GM08714 (cell line): Measurements from ENCODE around the gene PAIP2.
"Not testable (repeated sequence)": the region's sequence is repeated elsewhere in the genome, so short reads cannot be mapped to it uniquely, and the experiment has no call there.

ENCODE experiments used
- H3K4me3 ChIP-seq: fragments of 200-500 bp; sonication (Bioruptor generic); 2 replicates; pipeline ENCODE4 v1.5.1; 2014; ENCODE audit warnings: mild to moderate bottlenecking, low read length, inconsistent platforms
- ZNF274 ChIP-seq: IDR thresholded peaks from 2 replicates; pipeline ENCODE4 v1.6.1; 2012; ENCODE audit warnings: mild to moderate bottlenecking, low read depth, low read length

The PAIP2 gene

DNA sequence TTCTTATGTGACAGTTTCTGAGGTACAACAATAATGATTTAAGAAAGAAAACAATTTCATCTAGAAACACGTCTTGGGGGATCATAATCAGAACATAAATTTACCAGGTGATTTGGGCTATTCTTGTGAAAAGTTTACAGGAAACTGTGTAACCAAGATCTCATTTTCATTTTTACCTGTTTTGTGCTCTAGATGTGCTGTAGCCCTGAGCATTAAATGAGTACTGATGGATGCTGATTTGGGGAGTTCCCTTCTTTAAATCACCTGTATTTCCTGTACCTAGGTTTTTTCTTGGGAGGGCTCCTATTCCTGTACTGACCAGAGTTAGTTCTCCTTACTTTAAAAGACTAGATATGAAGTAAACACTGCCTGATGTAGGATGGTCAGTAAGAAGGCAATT lies 35.5 kb upstream of the PAIP2 start:
- no peak overlapping the region for H3K4me3 ChIP-seq
- no peak for TF ChIP-seq ZNF274

- H3K4me3 ChIP-seq, result no peak overlapping the region
These were observed 34.9 kb upstream of the PAIP2 start for GRCh38 chr5:139306628-139307379.

GRCh38 chr5:139308797-139309196 lies 32.9 kb upstream of the PAIP2 start:
- no peak overlapping the region for H3K4me3 ChIP-seq
- TF ChIP-seq ZNF274, result no peak

More at GRCh38 chr5:139306628-139307379, 34.9 kb upstream of the PAIP2 start:
- no peak for TF ChIP-seq ZNF274

DNA sequence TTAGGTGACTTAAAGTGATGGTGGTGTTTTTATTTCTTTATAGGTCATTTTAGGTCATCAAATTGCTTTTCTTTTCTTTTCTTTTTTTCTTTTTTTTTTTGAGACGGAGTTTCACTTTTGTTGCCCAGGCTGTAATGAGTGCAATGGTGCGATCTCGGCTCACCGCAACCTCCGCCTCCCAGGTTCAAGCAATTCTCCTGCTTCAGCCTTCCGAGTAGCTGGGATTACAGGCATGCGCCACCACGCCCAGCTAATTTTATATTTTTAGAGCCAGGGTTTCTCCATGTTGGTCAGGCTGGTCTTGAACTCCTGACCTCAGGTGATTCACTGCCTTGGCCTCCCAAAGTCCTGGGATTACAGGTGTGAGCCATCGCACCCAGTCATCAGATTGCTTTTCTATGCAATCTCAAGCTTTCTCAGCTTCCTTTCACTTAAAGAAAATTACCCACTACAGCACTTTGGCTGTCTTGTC lies 30.9 kb upstream of the PAIP2 start:
- H3K4me3 ChIP-seq, result not testable (repeated sequence)

- no peak for TF ChIP-seq ZNF274
- H3K4me3 ChIP-seq, result no peak overlapping the region
These were observed 29.6 kb upstream of the PAIP2 start for GRCh38 chr5:139312075-139312474.

GRCh38 chr5:139314276-139314675 lies 27.4 kb upstream of the PAIP2 start:
- no peak overlapping the region for H3K4me3 ChIP-seq
- TF ChIP-seq ZNF274, result no peak

DNA sequence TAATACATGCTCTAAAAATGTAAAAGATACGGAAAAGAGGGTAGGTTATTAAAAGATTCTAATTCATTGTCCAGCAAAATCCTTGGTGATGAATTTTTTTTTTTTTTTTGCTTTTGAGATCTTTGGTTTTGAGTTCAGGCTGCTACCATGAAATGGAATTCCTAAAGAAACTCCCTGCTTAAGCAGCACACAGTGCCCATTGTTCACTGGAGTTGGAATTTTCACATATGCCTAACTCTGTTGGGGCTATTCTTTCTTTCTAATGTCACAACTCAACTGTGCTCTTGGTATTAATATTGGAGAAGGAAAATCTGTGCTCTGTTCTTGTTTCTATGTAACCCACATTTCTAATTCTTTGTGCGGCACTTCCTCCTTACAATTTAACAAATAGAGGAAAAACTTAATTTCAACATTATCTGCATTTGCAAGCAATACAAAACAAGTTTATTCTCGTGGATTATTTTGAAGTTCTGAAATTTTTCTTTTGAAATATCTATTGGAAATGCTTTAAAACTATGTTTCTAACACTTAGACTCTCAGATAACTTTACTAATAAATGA lies 26.5 kb upstream of the PAIP2 start:
- no peak overlapping the region for H3K4me3 ChIP-seq
- no peak for TF ChIP-seq ZNF274

GRCh38 chr5:139335811-139336210 lies 5.8 kb upstream of the PAIP2 start:
- no peak for TF ChIP-seq ZNF274

DNA sequence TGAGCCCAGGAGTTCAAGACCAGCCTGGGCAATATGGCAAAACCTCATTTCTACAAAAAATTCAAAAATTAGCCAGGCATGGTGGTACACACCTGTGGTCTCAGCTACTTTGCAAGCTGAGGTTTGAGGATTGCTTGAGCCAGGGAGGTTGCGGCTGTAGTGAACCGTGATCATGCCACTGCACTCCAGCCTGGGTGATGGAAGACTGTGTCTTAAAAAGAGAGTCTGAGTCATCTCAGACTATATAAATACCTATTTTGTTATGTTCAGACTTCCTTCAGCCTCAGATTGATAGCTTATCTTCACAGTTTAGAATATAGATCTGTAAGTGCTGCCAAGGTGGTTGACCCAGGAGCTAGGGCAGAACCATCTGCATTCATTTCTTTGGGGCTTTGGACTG lies 1.6 kb upstream of the PAIP2 start:
- no peak overlapping the region for H3K4me3 ChIP-seq
- no peak for TF ChIP-seq ZNF274

More at GRCh38 chr5:139335811-139336210, 5.8 kb upstream of the PAIP2 start:
- no peak overlapping the region for H3K4me3 ChIP-seq

GRCh38 chr5:139341187-139341688 lies 416 bp upstream of the PAIP2 start:
- TF ChIP-seq ZNF274, result no peak
- H3K4me3 ChIP-seq, result peak overlapping the region; percentile 90

DNA sequence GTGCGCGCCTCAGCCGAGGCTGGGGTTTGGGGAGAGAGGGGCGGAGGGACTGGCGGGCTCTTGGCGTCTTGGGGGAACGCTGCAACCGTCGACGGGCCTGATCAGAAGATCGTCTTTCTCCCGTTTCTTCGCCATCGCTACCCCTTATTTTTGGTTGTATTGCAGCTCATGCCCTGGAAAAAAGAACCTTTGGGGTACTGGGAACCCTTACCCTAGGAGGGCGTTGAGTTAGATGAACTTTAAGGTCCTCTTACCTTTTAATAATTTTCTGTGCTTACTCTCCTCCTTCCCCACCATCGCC lies 719 bp downstream of the PAIP2 start:
- H3K4me3 ChIP-seq, result peak overlapping the region; percentile 90
- no peak for TF ChIP-seq ZNF274

DNA sequence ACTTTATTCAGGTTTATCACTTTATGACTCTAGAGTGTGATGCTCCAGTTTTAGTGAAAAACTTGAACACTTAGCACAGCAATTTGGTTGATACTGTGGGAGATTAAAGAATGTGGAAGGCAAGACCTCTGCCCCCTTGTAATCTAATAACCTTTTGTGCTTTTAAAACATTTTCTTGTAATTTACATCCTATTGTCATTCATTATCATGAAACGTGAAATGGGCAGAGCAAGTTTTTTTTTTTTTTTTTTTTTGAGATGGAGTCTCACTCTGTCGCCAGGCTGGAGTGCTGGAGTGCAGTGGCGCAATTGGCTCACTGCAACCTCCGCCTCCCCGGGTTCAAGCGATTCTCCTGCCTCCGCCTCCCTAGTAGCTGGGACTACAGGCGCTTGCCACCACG lies 1.8 kb downstream of the PAIP2 start:
- H3K4me3 ChIP-seq, result peak overlapping the region; percentile 90; the same call in 1 of the 2 replicates
- no peak for TF ChIP-seq ZNF274

GRCh38 chr5:139344177-139344576 lies 2.5 kb downstream of the PAIP2 start:
- H3K4me3 ChIP-seq, result no peak overlapping the region
- TF ChIP-seq ZNF274, result no peak

- H3K4me3 ChIP-seq, result not testable (repeated sequence)
These were observed 3.8 kb downstream of the PAIP2 start for GRCh38 chr5:139345442-139345841.

GRCh38 chr5:139347863-139348262 lies 6.2 kb downstream of the PAIP2 start:
- not testable (repeated sequence) for H3K4me3 ChIP-seq

DNA sequence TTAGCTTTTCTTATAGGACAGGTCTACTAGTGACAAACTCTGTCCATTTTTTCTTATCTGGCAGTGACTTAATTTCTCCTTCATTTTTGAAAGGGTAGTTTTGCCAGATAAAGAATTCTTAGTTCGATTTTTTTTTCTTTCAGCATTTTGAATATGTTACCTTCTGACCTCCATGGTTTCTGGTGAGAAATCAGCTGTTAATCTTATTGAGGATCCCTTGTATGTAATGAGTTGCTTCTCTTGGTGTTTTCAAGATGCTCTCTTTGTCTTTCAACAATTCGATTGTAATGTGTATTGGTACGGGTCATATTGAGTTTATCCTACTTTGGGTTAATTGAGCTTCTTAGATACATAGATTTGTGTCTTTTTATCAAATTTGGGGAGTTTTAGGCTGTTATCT lies 12.5 kb downstream of the PAIP2 start:
- no peak for TF ChIP-seq ZNF274
- H3K4me3 ChIP-seq, result no peak overlapping the region

GRCh38 chr5:139355900-139356299 lies 14.2 kb downstream of the PAIP2 start:
- H3K4me3 ChIP-seq, result not testable (repeated sequence)
